ENCODE results near the gene HOXB2.

Gene HOXB2

GRCh38 chr17:48545022-48545375 is at the start of gene HOXB2:
Gene HOXB2, minus strand, starts transcription at chr17:48545109. Its CDS starts 198 bp downstream, at chr17:48544911.
- DNase-seq, result no peak

- no peak for DNase-seq
These were observed 49.1 kb upstream of the HOXB2 start for GRCh38 chr17:48593840-48594537.

GRCh38 chr17:48593126-48593829 is 48.4 kb upstream of the HOXB2 start, which contains the start of gene HOXB5:
Gene HOXB5, minus strand, starts transcription at chr17:48593779. Its CDS starts 97 bp downstream, at chr17:48593682.
- no peak for DNase-seq

- DNase-seq, result no peak
These were observed 47.7 kb upstream of the HOXB2 start for GRCh38 chr17:48592577-48592976.

GRCh38 chr17:48592057-48592514 is 47.2 kb upstream of the HOXB2 start:
- no peak for DNase-seq

GRCh38 chr17:48591255-48592056 is 46.5 kb upstream of the HOXB2 start:
- DNase-seq, result no peak

GRCh38 chr17:48590607-48591161 is 45.8 kb upstream of the HOXB2 start:
- no peak for DNase-seq

- DNase-seq, result no peak
These were observed 45.1 kb upstream of the HOXB2 start, which contains the start of gene HOXB3 for GRCh38 chr17:48589831-48590606. Gene HOXB3, minus strand, starts transcription at chr17:48590241. Its CDS starts 37,767 bp downstream, at chr17:48552474.

GRCh38 chr17:48589060-48589830 is 44.3 kb upstream of the HOXB2 start:
- DNase-seq, result no peak

GRCh38 chr17:48588528-48588927 is 43.6 kb upstream of the HOXB2 start:
- no peak for DNase-seq

- no peak for DNase-seq
These were observed 43.1 kb upstream of the HOXB2 start for GRCh38 chr17:48588074-48588415.

- no peak for DNase-seq
These were observed 42.6 kb upstream of the HOXB2 start for GRCh38 chr17:48587276-48588073.

- no peak for DNase-seq
These were observed 41.7 kb upstream of the HOXB2 start for GRCh38 chr17:48586355-48587258.

- no peak for DNase-seq
These were observed 39.4 kb upstream of the HOXB2 start for GRCh38 chr17:48584223-48584741.

GRCh38 chr17:48583708-48584222 is 38.9 kb upstream of the HOXB2 start:
- DNase-seq, result no peak

- DNase-seq, result no peak
These were observed 37.8 kb upstream of the HOXB2 start for GRCh38 chr17:48582750-48583069.

GRCh38 chr17:48579760-48580554 is 35.0 kb upstream of the HOXB2 start:
- DNase-seq, result no peak

- no peak for DNase-seq
These were observed 34.5 kb upstream of the HOXB2 start for GRCh38 chr17:48579471-48579759.

All from NCI-H1048 (cell line).